ENCODE data around the gene DDX4. TPM values are rescaled to one million over a fixed set of nuclear protein-coding genes. Genes with fewer than 3 reads are reported as not detected.

Gene DDX4
- total and polyA plus RNA-seq, 9 of the 15 experiments (the other 6 are each of a cell fraction or from before 2014, with no cell fraction given) = not detected

GRCh38 chr5:55823151-55823796, 85.4 kb downstream of the DDX4 start:
- Histone ChIP-seq H3K4me1 (replicated peaks in 1 of 2; ENCODE audit: control insufficient read depth in 2 of 2, insufficient read depth in 2 of 2, low read length in 2 of 2) (peaks cover 0 to 6% of the 10 kb centered on the region in 2 experiments; a peak in 1 of 5 replicates), H3K27me3 (ENCODE audit: control insufficient read depth in 2 of 2, insufficient read depth in 2 of 2, low read length in 2 of 2) (peaks cover 22 to 30% of the 10 kb centered on the region in 2 experiments), H3K4me3 (no peak overlapping the region), H3K9ac (ENCODE audit: insufficient read depth in 1 of 2, low read depth in 2 of 2, low read length in 2 of 2) (no peak overlapping the region), H3K36me3 (ENCODE audit: control insufficient read depth, insufficient read depth, low read length) (no peaks in the 10 kb centered on the region), H3K4me2 (ENCODE audit: insufficient read depth, low read length) (no peak overlapping the region), H3K27ac (ENCODE audit: extremely low read depth, low read depth, low read length) (no peak overlapping the region), H3K9me3 (replicated peaks; ENCODE audit: control insufficient read depth, insufficient read depth, low read depth, low read length) (no peaks in the 10 kb centered on the region), H2AFZ (ENCODE audit: low read depth, low read length) (no peak overlapping the region), H3K9me1 (ENCODE audit: control insufficient read depth, insufficient read depth, low read length) (no peaks in the 10 kb centered on the region), H3K79me2 (ENCODE audit: control insufficient read depth, insufficient read depth, low read length) (no peaks in the 10 kb centered on the region), H4K20me1 (replicated peaks; ENCODE audit: control insufficient read depth, insufficient read depth, low read length) (no peaks in the 10 kb centered on the region)
- CTCF ChIA-PET (ENCODE audit: low intra/inter-chr PET ratio) = no interaction called here
- ATAC-seq (no peak), FAIRE-seq (no peak), DNase-seq (ENCODE audit: extremely low read depth in 1 of 4, low spot score in 3 of 4) (no peak)
- POLR2A ChIA-PET = no interaction called here
- in situ Hi-C loops (cut with MboI) (no loop called here), intact Hi-C loops (cut with micrococcal nuclease) (no loop called here)
- TF ChIP-seq NR2F6 (CRISPR knock-in tag; IDR thresholded peaks at IDR 0.05) = no peak
- TF ChIP-seq NR0B1 (IDR thresholded peaks at IDR 0.05; ENCODE audit: partially characterized antibody) = no peak
- no peak for TF ChIP-seq CSDE1 (IDR thresholded peaks at IDR 0.05)
- TF ChIP-seq SMAD3 (CRISPR knock-in tag; conservative IDR thresholded peaks at IDR 0.05) = no peak
- TF ChIP-seq ZNF282 (CRISPR knock-in tag; IDR thresholded peaks at IDR 0.05) = no peak
- no peak for TF ChIP-seq CXXC5 (CRISPR knock-in tag; IDR thresholded peaks at IDR 0.05)
- TF ChIP-seq SNAPC5 (CRISPR knock-in tag; IDR thresholded peaks at IDR 0.05) = no peak
- no peak for TF ChIP-seq FOXP1 (CRISPR knock-in tag; IDR thresholded peaks at IDR 0.05)
- TF ChIP-seq KDM4B (IDR thresholded peaks at IDR 0.05; ENCODE audit: borderline replicate concordance in 2 of 2, low read depth in 1 of 2) = no peak
- no peak for TF ChIP-seq TAL1 (IDR thresholded peaks at IDR 0.05)
- TF ChIP-seq THRA (IDR thresholded peaks at IDR 0.05) = no peak
- TF ChIP-seq IRF9 (tag; IDR thresholded peaks at IDR 0.05) = no peak
- TF ChIP-seq ZNF764 (CRISPR knock-in tag; IDR thresholded peaks at IDR 0.05; ENCODE audit: low read depth) = no peak
- TF ChIP-seq HCFC1 (IDR thresholded peaks at IDR 0.05; ENCODE audit: low read depth, low read length) = no peak
- 5% methylated on average over 1 of the region's 1 CpG for WGBS (ENCODE audit: insufficient coverage, low coverage, missing lambda C conversion rate)
- no TSS peak for BruUV-seq (replicated peaks)
